Large intestine (tissue), 3 donors: ENCODE results near the gene KRT40. TPM values are rescaled to one million over a fixed set of nuclear protein-coding genes. Genes with fewer than 3 reads are reported as not detected.

Experiments used
- DNase-seq, 2 donors: peaks; one replicate each; pipeline versions ENCODE4 v3.0.0 to v3.0.0-alpha.2; 2013
- H3K27ac ChIP-seq: one replicate; pipeline ENCODE4 v1.5.1; 2013; ENCODE audit warnings: low read length
- H3K27me3 ChIP-seq: 2 replicates; pipeline ENCODE4 v1.6.1; 2013; ENCODE audit warnings: low read length; ENCODE audit not compliant: control insufficient read depth, insufficient read depth
- H3K36me3 ChIP-seq: 2 replicates; pipeline ENCODE4 v1.6.1; 2013; ENCODE audit warnings: low read length; ENCODE audit not compliant: control insufficient read depth, insufficient read depth
- H3K4me1 ChIP-seq: one replicate; pipeline ENCODE4 v1.6.1; 2013; ENCODE audit warnings: low read length; ENCODE audit not compliant: control insufficient read depth, insufficient read depth
- H3K4me3 ChIP-seq: one replicate; pipeline ENCODE4 v1.5.1; 2013; ENCODE audit warnings: low read length
- H3K9me3 ChIP-seq: one replicate; pipeline ENCODE4 v1.6.1; 2013; ENCODE audit warnings: mild to moderate bottlenecking, low read depth, low read length, moderate library complexity; ENCODE audit not compliant: control insufficient read depth
- WGBS: methylation state at CpG from one replicate; pipeline ENCODE4 v1.1.5; 2013; ENCODE audit warnings: low lambda C conversion rate; ENCODE audit not compliant: insufficient coverage; 5-methylcytosine and 5-hydroxymethylcytosine counted together
- polyA plus RNA-seq: library from polyadenylated mRNA; unstranded; fragments of 120-200 nt; gene quantifications from one replicate; pipeline ENCODE4 v1.2.1, GENCODE V29; 2013

KRT40 gene
- polyA plus RNA-seq, 1 donor, result 0.07 TPM

- Histone ChIP-seq H3K4me1 (no peaks in the 10 kb centered on the region), H3K27ac (no peak overlapping the region), H3K27me3 (peaks cover 10% of the 10 kb centered on the region), H3K4me3 (no peak overlapping the region), H3K9me3 (no peaks in the 10 kb centered on the region), H3K36me3 (no peaks in the 10 kb centered on the region)
- DNase-seq, result no peak
These were observed 8.6 kb downstream of the KRT40 start for GRCh38 chr17:40975516-40975915.

DNA sequence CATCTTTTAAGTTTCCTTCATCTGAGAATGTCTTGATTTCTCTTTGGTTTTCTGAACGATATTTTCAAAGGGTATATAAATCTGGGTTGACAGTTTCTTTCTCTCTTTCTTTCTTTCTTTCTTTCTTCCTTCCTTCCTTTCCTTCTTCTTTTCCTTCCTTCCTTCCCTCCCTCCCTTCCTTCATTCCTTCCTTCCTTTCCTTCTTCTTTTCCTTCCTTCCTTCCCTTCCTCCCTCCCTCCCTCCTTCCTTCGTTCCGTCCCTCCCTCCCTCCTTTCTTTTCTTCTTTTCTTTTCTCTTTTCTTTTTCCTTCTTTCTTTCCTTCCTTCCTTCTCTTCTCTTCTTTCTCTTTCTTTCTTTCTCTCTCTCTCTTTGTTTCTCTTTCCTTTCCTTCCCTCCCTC is 9.8 kb downstream of the KRT40 start:
- Histone ChIP-seq H3K27me3 (peaks cover 10% of the 10 kb centered on the region), H3K4me1 (no peaks in the 10 kb centered on the region), H3K27ac (no peak overlapping the region), H3K4me3 (no peak overlapping the region), H3K36me3 (no peaks in the 10 kb centered on the region), H3K9me3 (no peaks in the 10 kb centered on the region)
- no peak for DNase-seq
- 100% methylated on average over 3 of the region's 3 CpGs for WGBS

DNA sequence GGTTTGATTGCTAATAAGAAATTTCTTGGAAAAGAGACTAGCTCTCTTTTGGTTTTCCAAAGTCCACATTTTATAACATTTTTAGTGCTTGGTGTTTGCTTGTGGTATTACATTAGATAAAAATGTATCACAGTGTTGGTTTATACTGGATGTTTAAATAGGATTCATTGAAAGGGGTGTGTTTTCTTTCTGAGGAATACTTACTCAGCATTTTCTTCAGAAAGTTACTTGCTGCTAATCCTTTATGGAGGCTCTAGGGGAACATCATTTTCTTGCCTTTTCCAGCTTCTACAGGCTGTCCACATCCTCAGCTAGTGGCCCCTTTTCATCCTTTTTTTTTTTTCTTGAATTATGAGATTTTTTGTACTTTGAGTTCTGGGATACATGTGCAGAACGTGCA is 16.5 kb downstream of the KRT40 start:
- WGBS, result no CpG with 5 or more reads among the region's 1 CpG
- Histone ChIP-seq H3K27ac (no peak overlapping the region), H3K9me3 (no peaks in the 10 kb centered on the region), H3K4me1 (no peaks in the 10 kb centered on the region), H3K27me3 (no peaks in the 10 kb centered on the region), H3K4me3 (no peak overlapping the region), H3K36me3 (no peaks in the 10 kb centered on the region)
- DNase-seq, result no peak

GRCh38 chr17:40966848-40967247 is 17.3 kb downstream of the KRT40 start, which contains the start of gene KRT39:
Gene KRT39 (minus strand): TSS chr17:40966948. CDS start chr17:40966856, 92 bp downstream.
- Histone ChIP-seq H3K27me3 (no peaks in the 10 kb centered on the region), H3K4me1 (no peaks in the 10 kb centered on the region), H3K27ac (no peak within 1 kb of the TSS), H3K9me3 (no peaks in the 10 kb centered on the region), H3K4me3 (no peak within 1 kb of the TSS), H3K36me3 (no peaks in the 10 kb centered on the region)
- WGBS, result no CpG with 5 or more reads among the region's 1 CpG
- DNase-seq, result no peak

DNA sequence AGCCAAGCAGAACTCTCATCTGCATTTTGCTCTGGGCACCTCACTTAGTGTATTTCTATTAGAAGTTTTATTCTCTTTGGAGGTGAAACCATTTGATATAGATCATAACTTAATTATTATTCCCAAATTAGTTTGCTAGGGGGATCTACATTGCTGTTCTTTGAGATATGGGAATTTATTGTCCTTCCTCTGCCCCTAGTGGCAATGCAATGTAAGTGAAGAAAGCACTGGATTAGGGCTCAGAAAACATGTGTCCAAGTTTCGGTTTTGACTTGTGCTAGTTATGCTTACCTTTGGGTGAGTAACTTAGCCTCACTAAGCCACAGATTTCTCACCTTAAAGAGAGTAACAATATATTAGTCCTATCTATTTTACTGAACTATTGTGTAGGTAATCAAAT is 20.3 kb downstream of the KRT40 start:
- H3K9me3 ChIP-seq, result no peaks in the 10 kb centered on the region
- H3K36me3 ChIP-seq, result no peaks in the 10 kb centered on the region
- no peaks in the 10 kb centered on the region for H3K27me3 ChIP-seq
- no CpG with 5 or more reads among the region's 1 CpG for WGBS
- H3K27ac ChIP-seq, result no peak overlapping the region
- peak in 1 of 2 donors; percentile 36 for DNase-seq
- no peaks in the 10 kb centered on the region for H3K4me1 ChIP-seq
- no peak overlapping the region for H3K4me3 ChIP-seq

DNA sequence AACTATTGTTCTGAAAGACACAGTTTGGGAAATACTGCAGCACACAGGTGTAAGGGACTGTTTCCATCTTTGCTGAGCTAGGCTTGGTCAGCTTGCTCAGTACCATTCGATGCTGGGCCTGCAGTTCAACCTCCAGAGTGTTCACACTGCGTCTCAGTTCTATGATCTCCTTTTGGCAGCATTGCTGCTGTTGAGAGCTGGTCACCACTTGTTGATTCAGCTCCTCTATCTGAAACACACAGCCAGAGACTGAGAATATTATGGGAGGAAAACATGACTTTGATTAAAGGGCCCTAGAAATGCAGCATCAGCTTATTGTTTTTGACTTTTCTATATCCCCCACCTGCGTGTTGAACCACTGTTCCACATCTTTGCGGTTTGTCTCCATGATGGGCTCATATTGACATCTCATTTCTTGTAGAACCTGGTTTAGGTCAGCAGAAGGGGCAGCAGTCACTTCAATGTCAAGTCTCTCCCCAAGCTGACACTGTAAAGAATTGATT is 22.0 kb downstream of the KRT40 start:
- no peak overlapping the region for H3K27ac ChIP-seq
- no peak overlapping the region for H3K4me3 ChIP-seq
- H3K36me3 ChIP-seq, result no peaks in the 10 kb centered on the region
- DNase-seq, result no peak
- no peaks in the 10 kb centered on the region for H3K27me3 ChIP-seq
- 100% methylated on average over 2 of the region's 4 CpGs for WGBS
- no peaks in the 10 kb centered on the region for H3K9me3 ChIP-seq
- no peaks in the 10 kb centered on the region for H3K4me1 ChIP-seq

- H3K9me3 ChIP-seq, result no peaks in the 10 kb centered on the region
- WGBS, result no CpG with 5 or more reads among the region's 1 CpG
These were observed 22.5 kb downstream of the KRT40 start for GRCh38 chr17:40961591-40961990.

DNA sequence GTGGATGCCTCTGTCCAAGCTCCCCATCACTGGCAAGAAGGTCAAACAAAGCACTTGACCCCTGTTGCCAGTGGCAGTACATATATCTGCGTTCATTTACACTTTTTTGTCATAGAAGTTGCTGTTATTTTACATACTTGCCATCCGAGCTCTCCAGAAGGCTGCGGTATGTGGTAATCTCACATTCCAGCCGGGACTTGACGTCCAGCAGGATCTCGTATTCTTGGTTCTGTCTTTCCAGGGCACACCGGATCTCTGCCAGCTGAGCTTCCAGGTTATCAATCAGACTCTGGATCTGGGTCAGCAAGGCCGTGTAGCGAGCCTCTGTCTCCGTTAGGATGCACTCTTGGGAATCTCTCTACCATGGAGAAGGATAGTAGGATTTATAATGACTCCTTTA is 24.0 kb downstream of the KRT40 start:
- Histone ChIP-seq H3K36me3 (no peaks in the 10 kb centered on the region), H3K27me3 (no peaks in the 10 kb centered on the region), H3K27ac (no peak overlapping the region), H3K4me1 (no peaks in the 10 kb centered on the region), H3K9me3 (no peaks in the 10 kb centered on the region), H3K4me3 (no peak overlapping the region)
- 79% methylated on average over 5 of the region's 10 CpGs for whole genome bisulfite sequencing
- no peak for DNase-seq

More at GRCh38 chr17:40961591-40961990, 22.5 kb downstream of the KRT40 start:
- Histone ChIP-seq H3K4me3 (no peak overlapping the region), H3K27me3 (no peaks in the 10 kb centered on the region), H3K36me3 (no peaks in the 10 kb centered on the region), H3K4me1 (no peaks in the 10 kb centered on the region), H3K27ac (no peak overlapping the region)
- no peak for DNase-seq

- H3K36me3 ChIP-seq, result no peaks in the 10 kb centered on the region
- DNase-seq, result no peak
- H3K27ac ChIP-seq, result no peak overlapping the region
These were observed 25.8 kb downstream of the KRT40 start for GRCh38 chr17:40958086-40958953.

GRCh38 chr17:40956401-40957254 is 27.5 kb downstream of the KRT40 start:
- Histone ChIP-seq H3K27ac (no peak overlapping the region), H3K4me3 (no peak overlapping the region), H3K4me1 (no peaks in the 10 kb centered on the region), H3K36me3 (no peaks in the 10 kb centered on the region), H3K9me3 (no peaks in the 10 kb centered on the region), H3K27me3 (no peaks in the 10 kb centered on the region)
- 36% methylated on average over 3 of the region's 8 CpGs for WGBS
- DNase-seq, result peak in 1 of 2 donors; percentile 46

More at GRCh38 chr17:40958086-40958953, 25.8 kb downstream of the KRT40 start:
- no peak overlapping the region for H3K4me3 ChIP-seq
- H3K27me3 ChIP-seq, result no peaks in the 10 kb centered on the region
- no CpG with 5 or more reads among the region's 12 CpGs for WGBS
- no peaks in the 10 kb centered on the region for H3K4me1 ChIP-seq
- H3K9me3 ChIP-seq, result no peaks in the 10 kb centered on the region
